Thyroid gland (tissue), 4 donors: ENCODE measurements around the gene ZFHX2. TPM values are rescaled to one million over a fixed set of nuclear protein-coding genes. Genes with fewer than 3 reads are reported as not detected.

ENCODE experiments used
- DNase-seq, 2 donors: peaks; one replicate each; pipeline ENCODE4 v3.0.0-alpha.2; 2019
- H3K27ac ChIP-seq, 3 donors: fragments of 200-600 bp; sonication (generic); 1 replicate in 2 of 3; 2 replicates in 1 of 3; pipeline ENCODE4 v1.5.1; 2016 to 2019; ENCODE audit warnings: mild to moderate bottlenecking in 1 of 3, moderate library complexity in 1 of 3
- H3K27me3 ChIP-seq: fragments of 200-600 bp; sonication (generic); one replicate; pipeline ENCODE4 v1.5.1; 2019
- H3K36me3 ChIP-seq, 2 donors: fragments of 200-600 bp; sonication (generic); one replicate each; pipeline ENCODE4 v1.5.1; 2016 to 2019
- H3K4me1 ChIP-seq, 2 donors: fragments of 200-600 bp; sonication (generic); one replicate each; pipeline ENCODE4 v1.5.1; 2017 to 2019
- H3K4me3 ChIP-seq, 3 donors: fragments of 200-600 bp; sonication (generic); replicated peaks in 1 of 3; 1 replicate in 2 of 3; 2 replicates in 1 of 3; pipeline ENCODE4 v1.5.1; 2016; ENCODE audit warnings: mild to moderate bottlenecking in 1 of 3
- H3K9me3 ChIP-seq: fragments of 200-600 bp; sonication (generic); one replicate; pipeline ENCODE4 v1.5.1; 2017
- CTCF ChIP-seq, 6 experiments: fragments of 200-600 bp in 3 of 6; fragments of 450-650 bp in 3 of 6; sonication (generic) in 3 of 6; IDR thresholded peaks; one replicate each; pipeline ENCODE4 v1.5.1; 2016 to 2019; ENCODE audit warnings: antibody characterized with exemption in 6 of 6, mild to moderate bottlenecking in 2 of 6, inconsistent platforms in 1 of 6, moderate library complexity in 1 of 6
- POLR2A ChIP-seq, 2 donors: fragments of 450-650 bp; IDR thresholded peaks; one replicate each; pipeline ENCODE4 v1.6.1; 2017; ENCODE audit warnings: antibody characterized with exemption in 2 of 2, mild to moderate bottlenecking in 2 of 2, moderate library complexity in 1 of 2
- WGBS, 2 donors: methylation state at CpG; one replicate each; pipeline ENCODE4 v1.1.5; 2017; 5-methylcytosine and 5-hydroxymethylcytosine counted together
- intact Hi-C: fragments of 100-400 bp; cut with DNase I; formaldehyde crosslinking; loops from one replicate; pipeline ENCODE4 v1.15.1; 2023
- total RNA-seq, 4 donors: library from RNA; depleted of rRNA; stranded (reverse); fragments of >200 nt; gene quantifications; one replicate each; pipeline ENCODE4 v1.2.3, GENCODE V29; 2016

Gene ZFHX2
- total RNA-seq, 4 donors from 2014 or later = 0.46 to 2.3 (median 1.4) TPM

- Histone ChIP-seq H3K27me3 (no peaks in the 10 kb centered on the region), H3K36me3 (no peaks in the 10 kb centered on the region), H3K4me3 (no peak overlapping the region), H3K4me1 (peaks cover 5 to 7% of the 10 kb centered on the region in 2 donors), H3K9me3 (no peaks in the 10 kb centered on the region), H3K27ac (no peak overlapping the region)
- TF ChIP-seq POLR2A (IDR thresholded peaks at IDR 0.05) = no peak
- TF ChIP-seq CTCF (IDR thresholded peaks at IDR 0.05) = no peak
- intact Hi-C loops = no loop called here
- WGBS, 2 donors = 89 to 90% methylated on average over 6 of the region's 6 CpGs
- DNase-seq = no peak
Measured at GRCh38 chr14:23517650-23518326, 33.8 kb downstream of the ZFHX2 start.

DNA sequence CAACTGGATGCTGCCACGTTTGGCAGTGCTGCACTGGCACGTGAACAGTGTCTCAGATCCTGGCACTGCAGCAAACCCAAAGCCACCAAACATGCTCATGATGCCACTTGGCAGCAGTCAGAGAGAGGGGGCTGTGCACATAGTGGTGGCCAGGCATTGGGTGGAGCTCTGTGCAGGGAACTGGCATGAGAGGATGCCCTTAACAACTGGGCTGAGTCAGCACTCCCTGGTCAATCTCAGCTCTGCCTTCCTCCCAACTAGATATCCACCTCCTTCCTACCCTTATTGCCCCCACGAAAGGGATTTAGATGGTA lies 37.0 kb downstream of the ZFHX2 start:
- no peak for DNase-seq
- H3K9me3 ChIP-seq = no peaks in the 10 kb centered on the region
- no peak for TF ChIP-seq POLR2A (IDR thresholded peaks at IDR 0.05)
- no peak for TF ChIP-seq CTCF (IDR thresholded peaks at IDR 0.05)
- WGBS, 2 donors = 82 to 86% methylated on average over 3 of the region's 3 CpGs
- H3K27ac ChIP-seq = no peak overlapping the region
- H3K36me3 ChIP-seq = no peaks in the 10 kb centered on the region
- intact Hi-C loops = no loop called here
- H3K27me3 ChIP-seq = no peaks in the 10 kb centered on the region
- peaks cover 5 to 7% of the 10 kb centered on the region in 2 donors for H3K4me1 ChIP-seq
- H3K4me3 ChIP-seq = no peak overlapping the region

DNA sequence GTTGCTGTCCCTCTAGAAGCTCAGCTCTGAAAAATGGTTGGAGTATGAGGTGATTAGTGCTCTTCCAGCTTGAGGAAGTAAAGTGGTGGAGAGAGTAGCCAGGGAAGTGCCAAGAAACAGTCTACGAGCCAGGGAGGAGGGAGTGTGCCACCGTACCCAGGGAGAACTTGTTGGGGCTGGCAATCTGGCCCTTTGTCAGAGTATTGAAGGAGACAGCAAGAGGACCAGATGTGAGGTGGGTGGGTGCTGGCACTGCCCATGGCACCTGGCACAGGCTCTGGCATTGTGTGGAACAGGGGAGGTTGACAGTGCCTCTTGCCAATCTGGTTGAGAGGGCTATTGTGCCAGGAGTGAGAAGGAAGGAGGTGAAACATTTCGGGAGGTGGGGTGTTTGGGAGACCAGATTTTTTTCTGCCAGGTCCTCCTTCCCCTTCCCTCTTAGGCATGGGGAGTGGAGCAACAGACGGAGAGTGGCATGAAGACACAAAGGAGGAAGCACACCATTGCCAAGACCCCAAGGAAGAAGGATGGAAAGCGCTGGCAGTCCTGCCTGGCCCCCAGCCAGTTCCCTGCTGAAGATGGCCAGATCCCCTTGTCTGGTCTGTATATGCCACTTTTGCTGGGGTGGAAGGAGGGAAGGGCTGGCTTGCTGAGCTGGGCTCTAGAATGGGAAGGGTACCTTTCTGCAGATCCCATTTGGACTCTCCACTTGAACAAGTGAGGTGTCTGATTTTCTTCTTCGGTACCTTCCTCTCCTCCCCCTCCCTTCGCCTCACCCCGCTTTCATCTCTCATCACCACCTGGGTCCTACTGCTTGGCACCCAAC lies 37.5 kb downstream of the ZFHX2 start:
- DNase-seq = no peak
- TF ChIP-seq POLR2A (IDR thresholded peaks at IDR 0.05) (no peak), CTCF (IDR thresholded peaks at IDR 0.05) (no peak)
- 90 to 93% methylated on average over 8 of the region's 8 CpGs for WGBS, 2 donors
- Histone ChIP-seq H3K36me3 (no peaks in the 10 kb centered on the region), H3K4me1 (peaks cover 5 to 7% of the 10 kb centered on the region in 2 donors), H3K27ac (no peak overlapping the region), H3K27me3 (no peaks in the 10 kb centered on the region), H3K4me3 (no peak overlapping the region), H3K9me3 (no peaks in the 10 kb centered on the region)
- intact Hi-C loops = no loop called here

DNA sequence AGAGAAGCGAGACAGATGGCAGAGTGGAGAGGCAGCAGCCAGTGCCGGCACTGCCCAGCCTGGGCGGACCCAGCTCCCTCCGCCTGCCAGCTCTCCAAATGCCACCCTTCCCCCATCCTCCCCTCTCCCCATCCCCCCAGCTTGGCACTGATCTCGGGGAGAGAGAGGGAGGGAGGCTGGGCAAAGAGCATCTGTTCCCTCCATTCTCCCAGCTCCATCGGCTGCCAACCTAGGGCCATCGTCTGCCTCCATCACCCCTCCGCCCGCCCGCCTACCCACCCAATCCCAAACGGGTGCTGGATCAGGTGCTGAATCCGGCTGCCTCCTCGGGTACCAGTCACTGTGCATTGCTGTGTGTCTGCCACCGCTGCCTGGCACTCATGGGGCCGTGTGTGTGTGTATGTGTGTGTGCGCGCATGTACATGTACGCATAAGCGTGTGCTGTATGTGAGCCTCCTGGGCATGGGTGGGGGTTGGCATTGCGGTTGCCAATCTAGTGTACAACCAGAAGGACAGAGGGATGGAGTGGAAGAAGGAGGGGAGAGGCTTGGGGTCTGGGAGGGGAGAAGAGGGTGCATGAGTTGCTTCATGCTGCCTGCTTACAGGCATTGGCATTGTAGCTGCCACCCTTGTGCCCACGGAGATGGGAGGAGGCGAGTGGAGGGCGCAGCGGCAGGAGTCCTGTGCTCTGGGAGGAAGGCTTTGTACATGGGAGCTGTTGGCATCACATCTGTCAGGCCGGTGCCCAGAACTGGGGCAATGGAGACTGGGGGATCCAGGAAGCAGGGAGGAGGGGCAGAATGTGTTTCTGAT lies 38.4 kb downstream of the ZFHX2 start:
- intact Hi-C loops = no loop called here
- Histone ChIP-seq H3K27me3 (no peaks in the 10 kb centered on the region), H3K36me3 (no peaks in the 10 kb centered on the region), H3K4me3 (no peak overlapping the region), H3K27ac (no peak overlapping the region), H3K9me3 (no peaks in the 10 kb centered on the region), H3K4me1 (peaks cover 0 to under 1% of the 10 kb centered on the region in 2 donors)
- WGBS, 2 donors = 89 to 90% methylated on average over 24 to 25 of the region's 25 CpGs
- TF ChIP-seq CTCF (IDR thresholded peaks at IDR 0.05) (no peak), POLR2A (IDR thresholded peaks at IDR 0.05) (no peak)
- no peak for DNase-seq
